ENCODE data around the gene LRMDA.

DNA sequence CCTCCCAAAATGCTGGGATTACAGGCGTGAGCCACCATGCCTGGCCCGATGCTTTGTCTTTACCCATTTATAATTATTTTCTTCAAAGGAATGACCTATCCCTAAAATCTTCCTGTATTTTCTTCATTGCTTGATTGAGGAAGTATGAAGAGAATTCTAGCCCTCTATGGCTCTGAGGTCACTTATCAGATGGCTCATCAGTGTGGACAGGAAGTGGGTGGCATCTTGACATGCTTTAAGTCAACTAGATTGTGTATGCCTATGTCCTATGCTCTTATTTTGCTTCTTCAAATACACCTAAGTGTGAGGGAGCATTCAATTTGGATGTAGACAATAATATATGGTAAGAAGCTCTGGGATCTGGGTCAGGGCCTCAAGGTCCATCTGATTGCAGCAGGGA, 1020.5 kb downstream of the LRMDA start:
- no peak for TF ChIP-seq TCF12 (IDR thresholded peaks at IDR 0.05)
- TF ChIP-seq TCF12 (CRISPR knock-in tag; IDR thresholded peaks at IDR 0.05), result no peak
- no peak for TF ChIP-seq ZNF75D (CRISPR knock-in tag; IDR thresholded peaks at IDR 0.05; ENCODE audit: borderline replicate concordance)
- no peak for TF ChIP-seq SOX6 (IDR thresholded peaks at IDR 0.05)
- no peak for TF ChIP-seq SOX6 (CRISPR knock-in tag; IDR thresholded peaks at IDR 0.05)
- TF ChIP-seq ZNF496 (CRISPR knock-in tag; IDR thresholded peaks at IDR 0.05; ENCODE audit: insufficient replicate concordance), result no peak
- TF ChIP-seq ZSCAN12 (CRISPR knock-in tag; IDR thresholded peaks at IDR 0.05), result no peak
- TF ChIP-seq, protein P1, sequence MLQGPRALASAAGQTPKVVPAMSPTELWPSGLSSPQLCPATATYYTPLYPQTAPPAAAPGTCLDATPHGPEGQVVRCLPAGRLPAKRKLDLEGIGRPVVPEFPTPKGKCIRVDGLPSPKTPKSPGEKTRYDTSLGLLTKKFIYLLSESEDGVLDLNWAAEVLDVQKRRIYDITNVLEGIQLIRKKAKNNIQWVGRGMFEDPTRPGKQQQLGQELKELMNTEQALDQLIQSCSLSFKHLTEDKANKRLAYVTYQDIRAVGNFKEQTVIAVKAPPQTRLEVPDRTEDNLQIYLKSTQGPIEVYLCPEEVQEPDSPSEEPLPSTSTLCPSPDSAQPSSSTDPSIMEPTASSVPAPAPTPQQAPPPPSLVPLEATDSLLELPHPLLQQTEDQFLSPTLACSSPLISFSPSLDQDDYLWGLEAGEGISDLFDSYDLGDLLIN (CRISPR knock-in tag; IDR thresholded peaks at IDR 0.05; ENCODE audit: borderline replicate concordance), result no peak

Measured in HepG2 (cell line).